Breast epithelium (tissue), 4 donors: ENCODE data around the gene SP9. TPM values are rescaled to one million over a fixed set of nuclear protein-coding genes. Genes with fewer than 3 reads are reported as not detected.

ENCODE experiments used
- DNase-seq, 2 donors: peaks; one replicate each; pipeline ENCODE4 v3.0.0-alpha.2; 2019; ENCODE audit warnings: low spot score in 2 of 2
- H3K27ac ChIP-seq, 2 donors: fragments of 200-600 bp; sonication (generic) in 1 of 2; one replicate each; pipeline ENCODE4 v1.5.1; 2016 to 2019; ENCODE audit warnings: mild to moderate bottlenecking in 1 of 2
- H3K27me3 ChIP-seq, 2 donors: fragments of 200-600 bp; sonication (generic) in 1 of 2; one replicate each; pipeline versions ENCODE4 v1.5.1 to v1.6.0; 2017 to 2019; ENCODE audit warnings: control low read depth in 1 of 2, mild to moderate bottlenecking in 1 of 2
- H3K36me3 ChIP-seq: fragments of 200-600 bp; one replicate; pipeline ENCODE4 v1.5.1; 2019
- H3K4me1 ChIP-seq, 2 donors: fragments of 200-600 bp; sonication (generic); one replicate each; pipeline ENCODE4 v1.5.1; 2016 to 2019; ENCODE audit warnings: control low read depth in 1 of 2
- H3K4me3 ChIP-seq, 3 donors: fragments of 200-600 bp; sonication (generic); 1 replicate in 2 of 3; 2 replicates in 1 of 3; pipeline ENCODE4 v1.5.1; 2016 to 2019; ENCODE audit warnings: mild to moderate bottlenecking in 3 of 3, moderate library complexity in 2 of 3
- H3K9me3 ChIP-seq, 2 donors: fragments of 200-600 bp; sonication (generic) in 1 of 2; one replicate each; pipeline ENCODE4 v1.5.1; 2016 to 2019; ENCODE audit warnings: control low read depth in 1 of 2
- CTCF ChIP-seq, 3 donors: fragments of 450-650 bp; IDR thresholded peaks; one replicate each; pipeline ENCODE4 v1.5.1; 2016 to 2017; ENCODE audit warnings: antibody characterized with exemption in 3 of 3, mild to moderate bottlenecking in 3 of 3, moderate library complexity in 3 of 3
- POLR2A ChIP-seq: fragments of 450-650 bp; IDR thresholded peaks from one replicate; pipeline ENCODE4 v1.6.1; 2016; ENCODE audit warnings: antibody characterized with exemption, mild to moderate bottlenecking, moderate library complexity
- POLR2AphosphoS5 ChIP-seq, 3 donors: sonication (generic); formaldehyde crosslinking; IDR thresholded peaks; one replicate each; pipeline ENCODE4 v1.6.1; 2017; ENCODE audit warnings: antibody characterized with exemption in 3 of 3
- intact Hi-C: fragments of 100-400 bp; cut with DNase I; formaldehyde crosslinking; loops from one replicate; pipeline ENCODE4 v1.15.1; 2023; ENCODE audit warnings: low total_unique reads
- total RNA-seq, 3 donors: library from RNA; depleted of rRNA; stranded (reverse); fragments of >200 nt; gene quantifications; one replicate each; pipeline ENCODE4 v1.1.0, GENCODE V29; 2016

The SP9 gene
- total RNA-seq, 3 donors from 2014 or later = 0.33 to 0.80 TPM; not detected in 1

- Histone ChIP-seq H3K4me1 (peaks cover 0 to 7% of the 10 kb centered on the region in 2 donors), H3K27ac (no peak overlapping the region), H3K4me3 (peak overlapping the region in 1 of 3 donors; percentile 48), H3K9me3 (no peaks in the 10 kb centered on the region), H3K36me3 (no peaks in the 10 kb centered on the region), H3K27me3 (peaks cover 14 to 69% of the 10 kb centered on the region in 2 donors)
- no peak for TF ChIP-seq CTCF (IDR thresholded peaks at IDR 0.05)
- no peak for TF ChIP-seq POLR2A
- no peak for TF ChIP-seq POLR2AphosphoS5 (IDR thresholded peaks at IDR 0.05)
- intact Hi-C loops = loop anchor here (10.0 kb wide), 1 partner anchor 938 kb away; no protein-coding TSS in a partner anchor
- no peak for DNase-seq
Measured at GRCh38 chr2:174342686-174343342, 8.1 kb downstream of the SP9 start.

- H3K27me3 ChIP-seq = peaks cover 14 to 64% of the 10 kb centered on the region in 2 donors
- no peaks in the 10 kb centered on the region for H3K9me3 ChIP-seq
- no peak overlapping the region for H3K27ac ChIP-seq
- peaks cover 0 to 7% of the 10 kb centered on the region in 2 donors for H3K4me1 ChIP-seq
- H3K36me3 ChIP-seq = no peaks in the 10 kb centered on the region
- no peak for DNase-seq
- intact Hi-C loops = loop anchor here (10.0 kb wide), 1 partner anchor 938 kb away; no protein-coding TSS in a partner anchor
- no peak overlapping the region for H3K4me3 ChIP-seq
- no peak for TF ChIP-seq POLR2A
- TF ChIP-seq POLR2AphosphoS5 (IDR thresholded peaks at IDR 0.05) = no peak
- no peak for TF ChIP-seq CTCF (IDR thresholded peaks at IDR 0.05)
Measured at GRCh38 chr2:174343343-174343622, 8.5 kb downstream of the SP9 start.

- intact Hi-C loops = loop anchor here (10.0 kb wide), 1 partner anchor 939 kb away; no protein-coding TSS in a partner anchor
- H3K27me3 ChIP-seq = peaks cover 14 to 58% of the 10 kb centered on the region in 2 donors
- no peak overlapping the region for H3K27ac ChIP-seq
- peaks cover 0 to 7% of the 10 kb centered on the region in 2 donors for H3K4me1 ChIP-seq
- TF ChIP-seq POLR2AphosphoS5 (IDR thresholded peaks at IDR 0.05) (no peak), CTCF (IDR thresholded peaks at IDR 0.05) (no peak), POLR2A (no peak)
- H3K36me3 ChIP-seq = no peaks in the 10 kb centered on the region
- H3K9me3 ChIP-seq = no peaks in the 10 kb centered on the region
- DNase-seq = no peak
- no peak overlapping the region for H3K4me3 ChIP-seq
Measured at GRCh38 chr2:174343623-174344455, 9.1 kb downstream of the SP9 start.

- Histone ChIP-seq H3K4me1 (peaks cover 0 to 7% of the 10 kb centered on the region in 2 donors), H3K9me3 (no peaks in the 10 kb centered on the region), H3K4me3 (no peak overlapping the region), H3K27me3 (peaks cover 14 to 48% of the 10 kb centered on the region in 2 donors), H3K27ac (no peak overlapping the region), H3K36me3 (no peaks in the 10 kb centered on the region)
- intact Hi-C loops = loop anchor here (10.0 kb wide), 1 partner anchor 940 kb away; no protein-coding TSS in a partner anchor
- no peak for TF ChIP-seq CTCF (IDR thresholded peaks at IDR 0.05)
- TF ChIP-seq POLR2AphosphoS5 (IDR thresholded peaks at IDR 0.05) = no peak
- TF ChIP-seq POLR2A = no peak
- DNase-seq = no peak
Measured at GRCh38 chr2:174344716-174345461, 10.1 kb downstream of the SP9 start.
